ENCODE measurements around the gene RGR.

DNA sequence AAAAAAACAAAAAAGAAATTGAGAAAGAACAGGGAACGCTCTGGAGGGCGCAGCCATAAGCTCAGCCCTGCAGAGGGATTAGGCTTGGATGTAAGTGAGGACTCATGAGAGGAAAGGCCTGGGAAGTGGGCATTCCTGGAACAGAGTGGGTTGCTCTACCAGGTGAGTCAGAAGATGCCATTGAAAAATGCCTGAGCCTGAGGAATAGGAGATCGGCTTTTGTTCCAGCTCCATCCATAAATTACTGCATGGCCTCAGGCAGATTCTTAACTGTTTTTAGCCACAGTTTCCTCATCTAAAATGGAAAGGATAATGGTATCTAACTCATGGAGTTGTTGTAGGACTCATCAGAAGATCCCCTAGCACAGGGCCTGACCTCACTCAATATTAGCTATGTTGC is 1.1 kb upstream of the RGR start:
- TF ChIP-seq, protein P1, sequence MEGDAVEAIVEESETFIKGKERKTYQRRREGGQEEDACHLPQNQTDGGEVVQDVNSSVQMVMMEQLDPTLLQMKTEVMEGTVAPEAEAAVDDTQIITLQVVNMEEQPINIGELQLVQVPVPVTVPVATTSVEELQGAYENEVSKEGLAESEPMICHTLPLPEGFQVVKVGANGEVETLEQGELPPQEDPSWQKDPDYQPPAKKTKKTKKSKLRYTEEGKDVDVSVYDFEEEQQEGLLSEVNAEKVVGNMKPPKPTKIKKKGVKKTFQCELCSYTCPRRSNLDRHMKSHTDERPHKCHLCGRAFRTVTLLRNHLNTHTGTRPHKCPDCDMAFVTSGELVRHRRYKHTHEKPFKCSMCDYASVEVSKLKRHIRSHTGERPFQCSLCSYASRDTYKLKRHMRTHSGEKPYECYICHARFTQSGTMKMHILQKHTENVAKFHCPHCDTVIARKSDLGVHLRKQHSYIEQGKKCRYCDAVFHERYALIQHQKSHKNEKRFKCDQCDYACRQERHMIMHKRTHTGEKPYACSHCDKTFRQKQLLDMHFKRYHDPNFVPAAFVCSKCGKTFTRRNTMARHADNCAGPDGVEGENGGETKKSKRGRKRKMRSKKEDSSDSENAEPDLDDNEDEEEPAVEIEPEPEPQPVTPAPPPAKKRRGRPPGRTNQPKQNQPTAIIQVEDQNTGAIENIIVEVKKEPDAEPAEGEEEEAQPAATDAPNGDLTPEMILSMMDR (IDR thresholded peaks at IDR 0.05) = no peak
- TF ChIP-seq POLR2AphosphoS5 (IDR thresholded peaks at IDR 0.05) (no peak), EP300 (IDR thresholded peaks at IDR 0.05) (no peak)

All from suprapubic skin (tissue), 4 donors.